HEK293T (cell line): Measurements from ENCODE around the gene FER.
"Not testable (repeated sequence)": the region's sequence is repeated elsewhere in the genome, so short reads cannot be mapped to it uniquely, and the experiment has no call there.

Experiments
- BHLHE40 ChIP-seq: fragments of 450-650 bp; IDR thresholded peaks from 2 replicates; pipeline ENCODE4 v1.6.1; 2016; ENCODE audit warnings: mild to moderate bottlenecking, moderate library complexity, borderline replicate concordance
- ELF4 ChIP-seq: fragments of 450-650 bp; IDR thresholded peaks from 2 replicates; pipeline ENCODE4 v1.6.1; 2017; ENCODE audit warnings: antibody characterized with exemption
- FOXK2 ChIP-seq: fragments of 450-650 bp; IDR thresholded peaks from 2 replicates; pipeline ENCODE4 v1.6.1; 2016; ENCODE audit warnings: mild to moderate bottlenecking
- HDGF ChIP-seq: fragments of 450-650 bp; IDR thresholded peaks from 2 replicates; pipeline ENCODE4 v1.6.1; 2017; ENCODE audit warnings: antibody characterized with exemption, borderline replicate concordance
- L3MBTL2 ChIP-seq: fragments of 450-650 bp; conservative IDR thresholded peaks from 2 replicates; pipeline ENCODE4 v1.6.1; 2016; ENCODE audit warnings: mild to moderate bottlenecking
- SP1 ChIP-seq: fragments of 450-650 bp; IDR thresholded peaks from 2 replicates; pipeline ENCODE4 v1.6.1; 2017
- ZNF384 ChIP-seq: fragments of 450-650 bp; IDR thresholded peaks from 2 replicates; pipeline ENCODE4 v1.6.1; 2016

DNA sequence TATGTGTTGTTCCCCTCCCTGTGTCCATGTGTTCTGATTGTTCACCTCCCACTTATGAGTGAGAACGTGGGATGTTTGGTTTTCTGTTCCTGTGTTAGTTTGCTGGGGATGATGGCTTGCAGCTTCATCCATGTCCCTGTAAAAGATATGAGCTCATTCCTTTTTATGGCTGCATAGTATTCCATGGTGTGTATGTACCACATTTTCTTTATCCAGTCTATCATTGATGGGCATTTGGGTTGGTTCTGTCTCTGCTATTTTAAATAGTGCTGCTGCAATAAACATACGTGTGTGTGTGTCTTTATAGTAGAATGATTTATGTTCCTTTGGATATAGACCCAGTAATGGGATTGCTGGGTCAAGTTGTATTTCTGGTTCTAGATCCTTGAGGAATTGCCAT is 26.4 kb downstream of the FER start:
- not testable (repeated sequence) for TF ChIP-seq SP1, L3MBTL2, ELF4, BHLHE40, HDGF, ZNF384, FOXK2
